Left colon (tissue), 2 donors: ENCODE measurements around the gene KCNJ6. TPM values are rescaled to one million over a fixed set of nuclear protein-coding genes. Genes with fewer than 3 reads are reported as not detected.
"Not testable (repeated sequence)": the region's sequence is repeated elsewhere in the genome, so short reads cannot be mapped to it uniquely, and the experiment has no call there.

Experiments used
- ATAC-seq: fragments of 200-7000 bp; cut with Tn5 transposase; one replicate; pipeline ENCODE4 v1.9.1; 2020; ENCODE audit warnings: mild to moderate bottlenecking, moderate library complexity
- DNase-seq, 2 donors: peaks; one replicate each; pipeline ENCODE4 v3.0.0-alpha.2; 2020
- intact Hi-C, 2 donors: fragments of 100-400 bp; cut with DNase I in 1 of 2; cut with micrococcal nuclease in 1 of 2; formaldehyde crosslinking; loops; one replicate each; pipeline versions ENCODE4 v1.11.2 to v1.14.0; 2022; cut with DNase I, micrococcal nuclease
- long read RNA-seq: library from polyadenylated mRNA; unstranded; transcript quantifications from one replicate; pipeline ENCODE4 v2.0.0, GENCODE V29; 2021
- total RNA-seq, 2 donors: library from RNA; stranded (reverse); fragmentation: NEBNext Ultra II Directional; extraction: Animal tissue kit (Norgen Biotek cat#: 25700); gene quantifications; one replicate each; pipeline ENCODE4 v1.2.1, GENCODE V29; 2021
- donor health status: DM: no; HTN: no; CAD: no.
- donor health status: DM: yes; HTN: yes; CAD: no.

KCNJ6 gene
- total RNA-seq: under 1 TPM; 0.14 to 0.15 TPM
- long read RNA-seq, full-length matches to known transcripts: 1 of 1 reads
- long read RNA-seq, partial matches to known transcripts: 0 of 1 reads
- long read RNA-seq, other reads (novel, unspliced or antisense): 0 of 1 reads

- intact Hi-C loops: no loop called here
- ATAC-seq (peak; percentile 56), DNase-seq (peak in 1 of 2 donors; percentile 22)
Observed at GRCh38 chr21:37916310-37917051, at the start of gene KCNJ6. Gene KCNJ6, minus strand, starts transcription at chr21:37916457. Its CDS starts 75,775 bp downstream, at chr21:37840682.

GRCh38 chr21:37965088-37965805 lies 49.0 kb upstream of the KCNJ6 start:
- DNase-seq: no peak
- intact Hi-C loops: no loop called here
- ATAC-seq: no peak

- no peak for ATAC-seq
- intact Hi-C loops: no loop called here
- no peak for DNase-seq
Observed at GRCh38 chr21:37958537-37958936, 42.3 kb upstream of the KCNJ6 start.

- intact Hi-C loops: no loop called here
- ATAC-seq (no peak), DNase-seq (no peak)
Observed at GRCh38 chr21:37956772-37957171, 40.5 kb upstream of the KCNJ6 start.

GRCh38 chr21:37945036-37945435 lies 28.8 kb upstream of the KCNJ6 start:
- intact Hi-C loops: no loop called here
- ATAC-seq (peak; percentile 37), DNase-seq (no peak)

GRCh38 chr21:37944496-37944895 lies 28.2 kb upstream of the KCNJ6 start:
- no peak for ATAC-seq
- intact Hi-C loops: no loop called here

GRCh38 chr21:37940691-37941090 lies 24.4 kb upstream of the KCNJ6 start:
- ATAC-seq: no peak
- intact Hi-C loops: no loop called here
- DNase-seq: no peak

More at GRCh38 chr21:37944496-37944895, 28.2 kb upstream of the KCNJ6 start:
- no peak for DNase-seq

GRCh38 chr21:37939838-37940237 lies 23.6 kb upstream of the KCNJ6 start:
- no peak for ATAC-seq
- intact Hi-C loops: loop anchor here in 1 of 2 donors (10.0 kb wide), 1 partner anchor 65 kb away; no protein-coding TSS in a partner anchor
- DNase-seq: no peak

- peak; percentile 82 for ATAC-seq
- DNase-seq: peak; percentile 19 to 30
- intact Hi-C loops: loop anchor here in 1 of 2 donors (10.0 kb wide), 1 partner anchor 64 kb away; no protein-coding TSS in a partner anchor
Observed at GRCh38 chr21:37939251-37939650, 23.0 kb upstream of the KCNJ6 start.

GRCh38 chr21:37937668-37938067 lies 21.4 kb upstream of the KCNJ6 start:
- DNase-seq (no peak), ATAC-seq (no peak)
- intact Hi-C loops: loop anchor here in 1 of 2 donors (10.0 kb wide), 1 partner anchor 63 kb away; no protein-coding TSS in a partner anchor

- ATAC-seq: no peak
- intact Hi-C loops: loop anchor here in 1 of 2 donors (10.0 kb wide), 1 partner anchor 61 kb away; no protein-coding TSS in a partner anchor
- DNase-seq: no peak
Observed at GRCh38 chr21:37936010-37936785, 19.9 kb upstream of the KCNJ6 start.

GRCh38 chr21:37932936-37933335 lies 16.7 kb upstream of the KCNJ6 start:
- no peak for ATAC-seq
- intact Hi-C loops: loop anchor here in 1 of 2 donors (10.0 kb wide), 1 partner anchor 58 kb away; no protein-coding TSS in a partner anchor
- DNase-seq: no peak

GRCh38 chr21:37927711-37928110 lies 11.5 kb upstream of the KCNJ6 start:
- ATAC-seq: no peak
- DNase-seq: no peak
- intact Hi-C loops: no loop called here

GRCh38 chr21:37921091-37921490 lies 4.8 kb upstream of the KCNJ6 start:
- intact Hi-C loops: no loop called here
- ATAC-seq: no peak
- no peak for DNase-seq

GRCh38 chr21:37920302-37920701 lies 4.0 kb upstream of the KCNJ6 start:
- ATAC-seq, intact Hi-C loops, DNase-seq: not testable (repeated sequence)

GRCh38 chr21:37917612-37918011 lies 1.4 kb upstream of the KCNJ6 start:
- DNase-seq (no peak), ATAC-seq (no peak)
- intact Hi-C loops: no loop called here

GRCh38 chr21:37915941-37916309 lies 332 bp downstream of the KCNJ6 start:
- no peak for DNase-seq
- intact Hi-C loops: no loop called here

GRCh38 chr21:37915497-37915911 lies 753 bp downstream of the KCNJ6 start:
- DNase-seq (no peak), ATAC-seq (no peak)
- intact Hi-C loops: no loop called here

More at GRCh38 chr21:37915941-37916309, 332 bp downstream of the KCNJ6 start:
- no peak for ATAC-seq

- intact Hi-C loops: no loop called here
- ATAC-seq (no peak), DNase-seq (no peak)
Observed at GRCh38 chr21:37912616-37913015, 3.6 kb downstream of the KCNJ6 start.
